Upper lobe of right lung (tissue), 1 donor: ENCODE measurements around the gene ZNF501. TPM values are rescaled to one million over a fixed set of nuclear protein-coding genes. Genes with fewer than 3 reads are reported as not detected.
A peak's percentile ranks its signal among the peaks of the same experiment; 100 is the strongest.

ENCODE experiments used
- ATAC-seq: fragments of 200-7000 bp; cut with Tn5 transposase; one replicate; pipeline ENCODE4 v1.9.1; 2020; ENCODE audit warnings: mild to moderate bottlenecking, moderate library complexity
- DNase-seq: peaks from one replicate; pipeline ENCODE4 v3.0.0-alpha.2; 2020
- H3K27ac ChIP-seq: fragments of 200-600 bp; one replicate; pipeline ENCODE4 v1.8.0; 2022
- H3K27me3 ChIP-seq: fragments of 200-600 bp; one replicate; pipeline ENCODE4 v1.8.0; 2022; ENCODE audit warnings: mild to moderate bottlenecking
- H3K36me3 ChIP-seq: fragments of 200-600 bp; one replicate; pipeline ENCODE4 v1.8.0; 2022
- H3K4me1 ChIP-seq: fragments of 200-600 bp; one replicate; pipeline ENCODE4 v1.8.0; 2022
- H3K4me3 ChIP-seq: fragments of 200-600 bp; one replicate; pipeline ENCODE4 v1.8.0; 2022; ENCODE audit warnings: mild to moderate bottlenecking
- H3K9me3 ChIP-seq: fragments of 200-600 bp; one replicate; pipeline ENCODE4 v1.8.0; 2022
- CTCF ChIP-seq: fragments of 200-600 bp; IDR thresholded peaks from one replicate; pipeline ENCODE4 v1.8.0; 2022; ENCODE audit warnings: antibody characterized with exemption
- intact Hi-C: fragments of 100-400 bp; cut with DNase I; formaldehyde crosslinking; loops from one replicate; pipeline ENCODE4 v1.11.0; 2022
- total RNA-seq: library from RNA; stranded (reverse); fragmentation: NEBNext Ultra II Directional; extraction: Animal tissue kit (Norgen Biotek cat#: 25700); gene quantifications from one replicate; pipeline ENCODE4 v1.2.1, GENCODE V29; 2021
- donor health status: DM: no; HTN: yes; CAD: no; lungs with severe emphysema.

Gene ZNF501
- total RNA-seq, 1 donor from 2014 or later = 4.5 TPM

GRCh38 chr3:44712455-44713075, 16.9 kb upstream of the ZNF501 start, which contains the start of gene ZNF502:
TSS of gene ZNF502 (plus strand) at chr3:44712660. CDS start at chr3:44720262, 7,602 bp downstream.
- H3K9me3 ChIP-seq = peaks cover 13% of the 10 kb centered on the region
- intact Hi-C loops = no loop called here
- ATAC-seq = peak; percentile 99
- peak; percentile 91 for DNase-seq
- H3K27ac ChIP-seq = peak within 1 kb of the TSS; percentile 68
- H3K27me3 ChIP-seq = no peaks in the 10 kb centered on the region
- peak; percentile 44 for TF ChIP-seq CTCF
- no peaks in the 10 kb centered on the region for H3K4me1 ChIP-seq
- no peaks in the 10 kb centered on the region for H3K36me3 ChIP-seq
- H3K4me3 ChIP-seq = peak within 1 kb of the TSS; percentile 80

GRCh38 chr3:44721231-44722102, 8.0 kb upstream of the ZNF501 start:
- no peaks in the 10 kb centered on the region for H3K4me1 ChIP-seq
- H3K36me3 ChIP-seq = peaks cover 13% of the 10 kb centered on the region
- TF ChIP-seq CTCF = no peak
- no peaks in the 10 kb centered on the region for H3K27me3 ChIP-seq
- no peak overlapping the region for H3K27ac ChIP-seq
- intact Hi-C loops = no loop called here
- no peak overlapping the region for H3K4me3 ChIP-seq
- ATAC-seq (no peak), DNase-seq (no peak)
- H3K9me3 ChIP-seq = peaks cover 84% of the 10 kb centered on the region

DNA sequence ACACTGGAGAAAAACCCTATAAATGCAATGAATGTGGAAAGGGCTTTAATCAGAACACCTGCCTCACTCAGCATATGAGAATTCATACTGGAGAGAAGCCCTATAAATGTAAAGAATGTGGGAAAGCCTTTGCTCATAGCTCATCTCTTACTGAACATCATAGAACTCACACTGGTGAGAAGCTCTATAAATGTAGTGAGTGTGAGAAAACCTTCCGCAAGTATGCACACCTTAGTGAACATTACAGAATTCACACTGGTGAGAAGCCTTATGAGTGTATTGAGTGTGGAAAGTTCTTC, 7.4 kb upstream of the ZNF501 start:
- Histone ChIP-seq H3K4me3 (no peak overlapping the region), H3K36me3 (peaks cover 13% of the 10 kb centered on the region), H3K27me3 (no peaks in the 10 kb centered on the region)

DNA sequence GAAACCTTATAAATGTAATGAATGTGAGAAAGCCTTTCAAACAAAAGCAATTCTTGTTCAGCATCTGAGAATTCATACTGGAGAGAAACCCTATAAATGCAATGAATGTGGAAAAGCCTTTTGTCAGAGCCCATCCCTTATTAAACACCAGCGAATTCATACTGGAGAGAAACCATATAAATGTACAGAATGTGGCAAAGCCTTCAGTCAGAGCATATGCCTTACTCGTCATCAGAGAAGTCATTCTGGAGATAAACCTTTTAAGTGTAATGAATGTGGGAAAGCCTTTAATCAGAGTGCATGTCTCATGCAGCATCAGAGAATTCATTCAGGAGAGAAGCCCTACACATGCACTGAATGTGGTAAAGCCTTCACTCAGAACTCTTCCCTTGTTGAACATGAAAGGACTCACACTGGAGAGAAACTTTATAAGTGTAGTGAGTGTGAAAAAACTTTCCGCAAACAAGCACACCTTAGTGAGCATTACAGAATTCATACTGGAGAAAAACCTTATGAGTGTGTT, 5.3 kb downstream of the ZNF501 start:
- Histone ChIP-seq H3K4me3 (no peak overlapping the region), H3K4me1 (peaks cover 4% of the 10 kb centered on the region), H3K27me3 (no peaks in the 10 kb centered on the region), H3K9me3 (peaks cover 81% of the 10 kb centered on the region), H3K27ac (no peak overlapping the region), H3K36me3 (peaks cover 8% of the 10 kb centered on the region)
- no peak for ATAC-seq
- no peak for DNase-seq
- intact Hi-C loops = no loop called here
- no peak for TF ChIP-seq CTCF

More for the DNA sequence above, 7.4 kb upstream of the ZNF501 start:
- no peak for DNase-seq
- intact Hi-C loops = no loop called here
- Histone ChIP-seq H3K27ac (no peak overlapping the region), H3K9me3 (peaks cover 89% of the 10 kb centered on the region), H3K4me1 (no peaks in the 10 kb centered on the region)
- no peak for TF ChIP-seq CTCF
- ATAC-seq = no peak

- DNase-seq (no peak), ATAC-seq (no peak)
- Histone ChIP-seq H3K4me1 (peaks cover 5% of the 10 kb centered on the region), H3K27me3 (no peaks in the 10 kb centered on the region), H3K27ac (peak overlapping the region; percentile 80), H3K9me3 (no peaks in the 10 kb centered on the region), H3K4me3 (peak overlapping the region; percentile 68), H3K36me3 (no peaks in the 10 kb centered on the region)
- intact Hi-C loops = no loop called here
- TF ChIP-seq CTCF = no peak
These were observed 31.6 kb downstream of the ZNF501 start for GRCh38 chr3:44761101-44761423.
